HepG2 (cell line): ENCODE measurements around the gene TNFRSF25. TPM values are rescaled to one million over a fixed set of nuclear protein-coding genes. Genes with fewer than 3 reads are reported as not detected.
A peak's percentile ranks its signal among the peaks of the same experiment; 100 is the strongest.

Source experiments
- ATAC-seq: fragments of 200-7000 bp; cut with Tn5 transposase; 3 replicates; pipeline ENCODE4 v1.9.1; 2020; ENCODE audit warnings: mild to moderate bottlenecking, moderate library complexity
- BruUV-seq: library from RNA; stranded (reverse); fragments of 400-500 nt; replicated peaks from 2 replicates; lab custom pipeline; 2021; lab: Mats Ljungman, UMichigan
- CTCF ChIA-PET: fragments of 300-600 bp; formaldehyde crosslinking; extraction: SDS; loops from one replicate; lab custom pipeline; 2021; ENCODE audit warnings: low total read pairs, inconsistent platforms, low intra/inter-chr PET ratio; lab: Yijun Ruan, JAX
- POLR2A ChIA-PET: fragments of 350-600 bp; sonication (Branson Sonifier 250); formaldehyde crosslinking; loops from one replicate; lab custom pipeline; 2020; ENCODE audit warnings: antibody characterized with exemption, inconsistent platforms; lab: Yijun Ruan, JAX
- DNase-seq: peaks from one replicate; pipeline ENCODE4 v3.0.0-alpha.2; 2015; ENCODE audit warnings: low spot score
- FAIRE-seq: peaks from 3 replicates; lab custom pipeline; 2011; peaks lifted over from hg19 to GRCh38; lab: Jason Lieb, UNC
- H2AFZ ChIP-seq: one replicate; pipeline ENCODE4 v1.6.1; 2011; ENCODE audit warnings: low read length, inconsistent platforms
- H3K27ac ChIP-seq: fragments of 300-600 bp; 3 replicates; pipeline ENCODE4 v1.8.0; 2011; ENCODE audit warnings: mixed run types, mild to moderate bottlenecking, mixed read lengths, low read length, inconsistent platforms; ENCODE audit not compliant: insufficient read depth; ENCODE audit errors: extremely low read length
- H3K27me3 ChIP-seq, 2 experiments: fragments of 200-600 bp in 1 of 2; 2 replicates in 1 of 2; 3 replicates in 1 of 2; pipeline versions ENCODE4 v1.6.0 to v1.8.0; 2011; ENCODE audit warnings: low read length in 2 of 2, mild to moderate bottlenecking in 2 of 2, moderate library complexity in 2 of 2, inconsistent platforms in 1 of 2; ENCODE audit not compliant: insufficient read depth in 2 of 2, control insufficient read depth in 1 of 2
- H3K36me3 ChIP-seq, 2 experiments: fragments of 200-600 bp in 1 of 2; replicated peaks in 1 of 2; 2 replicates in 1 of 2; 3 replicates in 1 of 2; pipeline versions ENCODE4 v1.5.1 to v1.8.0; 2011; ENCODE audit warnings: low read length in 2 of 2, inconsistent platforms in 1 of 2; ENCODE audit not compliant: insufficient read depth in 2 of 2, control insufficient read depth in 1 of 2
- H3K4me1 ChIP-seq: 2 replicates; pipeline ENCODE4 v1.5.1; 2012; ENCODE audit warnings: low read length, inconsistent platforms; ENCODE audit not compliant: insufficient read depth
- H3K4me2 ChIP-seq: 2 replicates; pipeline ENCODE4 v1.6.0; 2011; ENCODE audit warnings: low read depth, low read length, inconsistent platforms
- H3K4me3 ChIP-seq, 3 experiments: fragments of 200-600 bp in 1 of 3; sonication (generic), shearing (Covaris generic) in 1 of 3; replicated peaks in 1 of 3; 2 replicates each; pipeline ENCODE4 v1.5.1; 2011 to 2016; ENCODE audit warnings: low read length in 3 of 3, inconsistent platforms in 2 of 3, low read depth in 2 of 3, mild to moderate bottlenecking in 2 of 3, control low read depth in 1 of 3, mixed read lengths in 1 of 3; ENCODE audit not compliant: insufficient read depth in 1 of 3
- H3K79me2 ChIP-seq: one replicate; pipeline ENCODE4 v1.6.1; 2011; ENCODE audit warnings: low read length, inconsistent platforms; ENCODE audit not compliant: insufficient read depth
- H3K9ac ChIP-seq: 2 replicates; pipeline ENCODE4 v1.6.0; 2011; ENCODE audit warnings: mild to moderate bottlenecking, low read depth, low read length, inconsistent platforms; ENCODE audit not compliant: insufficient read depth
- H3K9me3 ChIP-seq: 2 replicates; pipeline ENCODE4 v1.5.1; 2012; ENCODE audit warnings: mild to moderate bottlenecking, low read length
- H4K20me1 ChIP-seq: 2 replicates; pipeline ENCODE4 v1.6.0; 2011; ENCODE audit warnings: inconsistent platforms, mild to moderate bottlenecking, low read length, moderate library complexity; ENCODE audit not compliant: insufficient read depth
- ARNT2 ChIP-seq: sonication (generic); formaldehyde crosslinking; IDR thresholded peaks from 2 replicates; pipeline ENCODE4 v1.8.0; 2022; ENCODE audit warnings: mild to moderate bottlenecking, low read depth, missing genetic modification reagents, moderate library complexity
- CEBPB ChIP-seq: IDR thresholded peaks from 2 replicates; pipeline ENCODE4 v1.6.1; 2011; ENCODE audit warnings: low read depth, low read length, improper control_type of control experiment, borderline replicate concordance
- GFI1 ChIP-seq: sonication (generic); formaldehyde crosslinking; IDR thresholded peaks from 2 replicates; pipeline ENCODE4 v1.5.0; 2020; ENCODE audit warnings: missing genetic modification reagents, mild to moderate bottlenecking, borderline replicate concordance
- HOXA3 ChIP-seq: sonication (generic); formaldehyde crosslinking; IDR thresholded peaks from 2 replicates; pipeline ENCODE4 v1.5.0; 2020; ENCODE audit warnings: missing genetic modification reagents
- KDM2A ChIP-seq: sonication (generic); formaldehyde crosslinking; IDR thresholded peaks from 2 replicates; pipeline ENCODE4 v1.4.0; 2020; ENCODE audit warnings: low read depth, missing genetic modification reagents, borderline replicate concordance
- XRCC5 ChIP-seq: fragments of 200-400 bp; formaldehyde crosslinking; optimal IDR thresholded peaks from 2 replicates; pipeline ENCODE3; 2017; ENCODE audit warnings: mild to moderate bottlenecking, low read length
- ZBTB2 ChIP-seq: sonication (generic); formaldehyde crosslinking; IDR thresholded peaks from 2 replicates; pipeline ENCODE4 v1.8.0; 2022; ENCODE audit warnings: low read depth, missing genetic modification reagents
- ZNF672 ChIP-seq: sonication (generic); formaldehyde crosslinking; IDR thresholded peaks from 2 replicates; pipeline ENCODE4 v1.8.1; 2022; ENCODE audit warnings: missing genetic modification reagents
- ZNF800 ChIP-seq: sonication (generic); formaldehyde crosslinking; IDR thresholded peaks from 2 replicates; pipeline ENCODE4 v1.4.0; 2020; ENCODE audit warnings: missing genetic modification reagents
- WGBS: methylation state at CpG from one replicate; pipeline ENCODE4 v1.1.6; 2017; ENCODE audit warnings: low lambda C conversion rate; 5-methylcytosine and 5-hydroxymethylcytosine counted together
- in situ Hi-C: cut with HindIII; loops from 2 replicates; pipeline ENCODE4 v1.10.0; 2017; ENCODE audit warnings: low pct_unique_long_range_greater_than_20kb; ENCODE audit not compliant: extremely low pct_ligation_motif_present
- intact Hi-C: fragments of 100-400 bp; cut with micrococcal nuclease; formaldehyde crosslinking; loops from one replicate; pipeline ENCODE4 v1.10.0; 2022; ENCODE audit not compliant: unreplicated experiment
- polyA plus RNA-seq, 8 experiments: library from polyadenylated mRNA; depleted of rRNA in 3 of 8; stranded (reverse) in 7 of 8; unstranded in 1 of 8; fragments of >200 nt; fragmentation: Illumina TruSeq in 4 of 8; extraction: Trizol in 4 of 8; gene quantifications; 2 replicates each; pipeline versions ENCODE4 v1.2.1 to v1.2.3, GENCODE V29; 2011 to 2016; ENCODE audit warnings: low read depth in 4 of 8, missing spikeins in 1 of 8, mixed read lengths in 1 of 8; ENCODE audit not compliant: insufficient read depth in 1 of 8
- total RNA-seq, 5 experiments: library from RNA; depleted of rRNA; stranded (reverse); fragments of >200 nt; fragmentation: Illumina TruSeq; extraction: Trizol; gene quantifications; 2 replicates each; pipeline ENCODE4 v1.2.3, GENCODE V29; 2016; ENCODE audit warnings: low read depth in 1 of 5
- TF ChIP-seq, protein P1 (sequence below): sonication (generic); IDR thresholded peaks from 2 replicates; pipeline ENCODE4 v1.6.1; 2016; ENCODE audit warnings: low read depth, borderline replicate concordance

TNFRSF25 gene
- total and polyA plus RNA-seq, 2 of the 13 experiments (the other 11 are each of a cell fraction or from before 2014, with no cell fraction given): 1.4 to 1.5 TPM

GRCh38 chr1:6414881-6415626, 50.9 kb downstream of the TNFRSF25 start:
- Histone ChIP-seq H3K27me3 (peaks cover 11 to 62% of the 10 kb centered on the region in 2 experiments), H3K79me2 (no peaks in the 10 kb centered on the region), H4K20me1 (no peaks in the 10 kb centered on the region), H3K36me3 (no peaks in the 10 kb centered on the region), H3K9me3 (no peaks in the 10 kb centered on the region), H3K27ac (no peak overlapping the region), H2AFZ (no peak overlapping the region), H3K4me2 (peak overlapping the region; percentile 81), H3K9ac (no peak overlapping the region), H3K4me3 (peak overlapping the region in 2 of 3 experiments; percentile 26 to 57; a peak in 3 of 6 replicates), H3K4me1 (peaks cover 57% of the 10 kb centered on the region)
- intact Hi-C loops (no loop called here), in situ Hi-C loops (loop anchor here (10.0 kb wide), 1 partner anchor 170 kb away; the partner anchor contains the start of gene HES3)
- no TSS peak for BruUV-seq
- ATAC-seq (no peak), DNase-seq (no peak), FAIRE-seq (no peak)
- TF ChIP-seq CEBPB (peak; percentile 22; the same call in 1 of the 2 replicates), ZBTB2 (CRISPR knock-in tag) (no peak), HOXA3 (CRISPR knock-in tag) (no peak)
- whole genome bisulfite sequencing: 51% methylated on average over 16 of the region's 17 CpGs
- ChIA-PET POLR2A (no interaction called here), CTCF (interaction anchor here (0.7 to 1.6 kb wide), 2 partner anchors 52 to 67 kb away, joined by 3 to 6 read pairs; no protein-coding TSS in a partner anchor)

GRCh38 chr1:6414443-6414844, 51.5 kb downstream of the TNFRSF25 start:
- DNase-seq: peak; percentile 49
- Histone ChIP-seq H3K36me3 (no peaks in the 10 kb centered on the region), H4K20me1 (no peaks in the 10 kb centered on the region), H3K4me2 (peak overlapping the region; percentile 81), H3K9me3 (no peaks in the 10 kb centered on the region), H3K79me2 (no peaks in the 10 kb centered on the region), H3K4me3 (peak overlapping the region in 2 of 3 experiments; percentile 26 to 57; a peak in 3 of 6 replicates), H2AFZ (peak overlapping the region; percentile 35), H3K27ac (no peak overlapping the region), H3K9ac (no peak overlapping the region), H3K4me1 (peaks cover 56% of the 10 kb centered on the region), H3K27me3 (peaks cover 11 to 58% of the 10 kb centered on the region in 2 experiments)
- ChIA-PET CTCF (interaction anchor here (0.7 to 1.6 kb wide), 2 partner anchors 51 to 67 kb away, joined by 3 to 6 read pairs; no protein-coding TSS in a partner anchor), POLR2A (interaction anchor here (0.8 kb wide), 1 partner anchor 9 kb away, joined by 4 read pairs; no protein-coding TSS in a partner anchor)
- FAIRE-seq: peak; percentile 58
- ATAC-seq: peak; percentile 76
- WGBS: 0% methylated on average over 4 of the region's 15 CpGs
- in situ Hi-C loops: loop anchor here (10.0 kb wide), 1 partner anchor 170 kb away; the partner anchor contains the start of gene HES3
- BruUV-seq: no TSS peak
- intact Hi-C loops: no loop called here
- TF ChIP-seq ZNF672 (CRISPR knock-in tag) (no peak), ARNT2 (0 out of 2 replicates have a peak, but pooled peaks have one; percentile 31), KDM2A (CRISPR knock-in tag) (peak; percentile 45; the same call in 1 of the 2 replicates), XRCC5 (peak; percentile 66), ZNF800 (CRISPR knock-in tag) (peak; percentile 69), GFI1 (CRISPR knock-in tag) (no peak)
- TF ChIP-seq, protein P1, sequence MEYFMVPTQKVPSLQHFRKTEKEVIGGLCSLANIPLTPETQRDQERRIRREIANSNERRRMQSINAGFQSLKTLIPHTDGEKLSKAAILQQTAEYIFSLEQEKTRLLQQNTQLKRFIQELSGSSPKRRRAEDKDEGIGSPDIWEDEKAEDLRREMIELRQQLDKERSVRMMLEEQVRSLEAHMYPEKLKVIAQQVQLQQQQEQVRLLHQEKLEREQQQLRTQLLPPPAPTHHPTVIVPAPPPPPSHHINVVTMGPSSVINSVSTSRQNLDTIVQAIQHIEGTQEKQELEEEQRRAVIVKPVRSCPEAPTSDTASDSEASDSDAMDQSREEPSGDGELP: peak; percentile 55; the same call in 1 of the 2 replicates
